Prostate gland (tissue), 2 donors: ENCODE data around the gene ARSI.

Experiments
- POLR2AphosphoS5 ChIP-seq: sonication (generic); formaldehyde crosslinking; IDR thresholded peaks from one replicate; pipeline ENCODE4 v1.6.1; 2017; ENCODE audit warnings: antibody characterized with exemption
- TF ChIP-seq, protein P1 (sequence below), 4 experiments: fragments of 200-600 bp in 2 of 4; fragments of 450-650 bp in 2 of 4; sonication (generic) in 2 of 4; IDR thresholded peaks; 1 replicate in 3 of 4; 2 replicates in 1 of 4; pipeline ENCODE4 v1.5.1; 2016 to 2019; ENCODE audit warnings: antibody characterized with exemption in 4 of 4, mild to moderate bottlenecking in 2 of 4, moderate library complexity in 2 of 4

DNA sequence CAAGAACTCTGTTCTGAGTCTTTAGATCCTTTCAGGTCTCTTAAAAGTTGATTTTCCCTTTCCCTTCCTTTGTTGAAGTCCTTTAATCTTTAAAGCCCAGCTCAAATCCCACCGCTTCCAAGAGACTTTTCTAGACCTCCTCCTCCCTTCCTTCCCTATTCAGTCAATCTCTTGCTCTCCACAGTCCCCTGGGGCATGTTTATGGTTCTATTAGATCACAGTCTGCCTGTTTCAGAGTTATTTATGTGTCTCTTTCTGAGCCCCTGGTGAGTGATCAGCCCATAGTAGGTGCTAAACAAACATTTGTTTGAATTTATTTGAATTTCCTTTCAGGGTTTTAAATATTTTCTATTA lies 7.2 kb upstream of the ARSI start:
- TF ChIP-seq POLR2AphosphoS5: no peak
- TF ChIP-seq, protein P1, sequence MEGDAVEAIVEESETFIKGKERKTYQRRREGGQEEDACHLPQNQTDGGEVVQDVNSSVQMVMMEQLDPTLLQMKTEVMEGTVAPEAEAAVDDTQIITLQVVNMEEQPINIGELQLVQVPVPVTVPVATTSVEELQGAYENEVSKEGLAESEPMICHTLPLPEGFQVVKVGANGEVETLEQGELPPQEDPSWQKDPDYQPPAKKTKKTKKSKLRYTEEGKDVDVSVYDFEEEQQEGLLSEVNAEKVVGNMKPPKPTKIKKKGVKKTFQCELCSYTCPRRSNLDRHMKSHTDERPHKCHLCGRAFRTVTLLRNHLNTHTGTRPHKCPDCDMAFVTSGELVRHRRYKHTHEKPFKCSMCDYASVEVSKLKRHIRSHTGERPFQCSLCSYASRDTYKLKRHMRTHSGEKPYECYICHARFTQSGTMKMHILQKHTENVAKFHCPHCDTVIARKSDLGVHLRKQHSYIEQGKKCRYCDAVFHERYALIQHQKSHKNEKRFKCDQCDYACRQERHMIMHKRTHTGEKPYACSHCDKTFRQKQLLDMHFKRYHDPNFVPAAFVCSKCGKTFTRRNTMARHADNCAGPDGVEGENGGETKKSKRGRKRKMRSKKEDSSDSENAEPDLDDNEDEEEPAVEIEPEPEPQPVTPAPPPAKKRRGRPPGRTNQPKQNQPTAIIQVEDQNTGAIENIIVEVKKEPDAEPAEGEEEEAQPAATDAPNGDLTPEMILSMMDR (IDR thresholded peaks at IDR 0.05): no peak
